HEK293 (cell line): ENCODE results near the gene CACNA2D1.
A peak's percentile ranks its signal among the peaks of the same experiment; 100 is the strongest.

ENCODE experiments used
- AEBP2 ChIP-seq: fragments of 450-650 bp; formaldehyde crosslinking; IDR thresholded peaks from 2 replicates; pipeline ENCODE4 v1.5.1; 2016; ENCODE audit warnings: missing biosample characterization, missing genetic modification characterization, borderline replicate concordance
- REST ChIP-seq: fragments of 450-650 bp; formaldehyde crosslinking; IDR thresholded peaks from 2 replicates; pipeline ENCODE4 v1.5.1; 2016; ENCODE audit warnings: missing biosample characterization, missing genetic modification characterization
- SP2 ChIP-seq: fragments of 450-650 bp; formaldehyde crosslinking; IDR thresholded peaks from 2 replicates; pipeline ENCODE4 v1.5.1; 2016; ENCODE audit warnings: missing biosample characterization, missing genetic modification characterization
- WT1 ChIP-seq: fragments of 450-650 bp; formaldehyde crosslinking; IDR thresholded peaks from 2 replicates; pipeline ENCODE4 v1.5.1; 2016; ENCODE audit warnings: missing biosample characterization, missing genetic modification characterization
- YY1 ChIP-seq: fragments of 450-650 bp; formaldehyde crosslinking; IDR thresholded peaks from 2 replicates; pipeline ENCODE4 v1.5.1; 2018; ENCODE audit warnings: missing biosample characterization, missing genetic modification characterization
- ZBTB11 ChIP-seq: fragments of 450-650 bp; formaldehyde crosslinking; conservative IDR thresholded peaks from 2 replicates; pipeline ENCODE4 v1.5.1; 2016; ENCODE audit warnings: low read depth, missing biosample characterization, missing genetic modification characterization
- ZNF121 ChIP-seq: fragments of 450-650 bp; formaldehyde crosslinking; IDR thresholded peaks from 2 replicates; pipeline ENCODE4 v1.5.1; 2016; ENCODE audit warnings: missing biosample characterization, missing genetic modification characterization
- ZNF501 ChIP-seq: fragments of 450-650 bp; formaldehyde crosslinking; IDR thresholded peaks from 2 replicates; pipeline ENCODE4 v1.5.1; 2016; ENCODE audit warnings: missing biosample characterization, missing genetic modification characterization
- ZNF776 ChIP-seq: fragments of 450-650 bp; formaldehyde crosslinking; IDR thresholded peaks from 2 replicates; pipeline ENCODE4 v1.5.0; 2017; ENCODE audit warnings: missing biosample characterization, missing genetic modification characterization, borderline replicate concordance
- ZNF777 ChIP-seq: fragments of 450-650 bp; formaldehyde crosslinking; IDR thresholded peaks from 2 replicates; pipeline ENCODE4 v1.5.1; 2017; ENCODE audit warnings: missing biosample characterization, missing genetic modification characterization, borderline replicate concordance
- TF ChIP-seq, protein P1 (sequence below): fragments of 450-650 bp; formaldehyde crosslinking; IDR thresholded peaks from 2 replicates; pipeline ENCODE4 v1.5.1; 2016; ENCODE audit warnings: missing biosample characterization, missing genetic modification characterization
- TF ChIP-seq, protein P2 (sequence below): fragments of 450-650 bp; formaldehyde crosslinking; IDR thresholded peaks from 2 replicates; pipeline ENCODE4 v1.5.1; 2016; ENCODE audit warnings: missing biosample characterization, missing genetic modification characterization

DNA sequence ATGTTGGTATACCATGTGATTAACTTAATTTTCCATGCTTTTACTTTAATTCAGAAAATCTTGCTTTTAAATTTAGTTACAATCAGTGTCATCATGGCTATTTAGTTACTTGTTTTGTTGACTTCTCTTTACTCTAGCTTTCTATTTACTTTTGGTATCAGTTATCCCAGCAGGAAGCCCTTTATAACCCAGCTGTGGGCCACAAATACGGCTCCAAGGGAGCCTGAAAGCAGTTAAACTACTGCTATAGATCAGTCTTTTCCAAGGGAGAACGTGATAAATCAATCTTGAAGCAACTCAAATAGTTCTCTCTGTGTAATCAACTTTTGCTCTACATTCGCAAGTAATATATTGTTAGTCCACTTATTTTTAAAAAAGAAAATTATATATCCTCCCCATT lies 287.4 kb downstream of the CACNA2D1 start:
- no peak for TF ChIP-seq ZNF777 (tag by site-specific recombination)
- no peak for TF ChIP-seq ZBTB11
- TF ChIP-seq, protein P1, sequence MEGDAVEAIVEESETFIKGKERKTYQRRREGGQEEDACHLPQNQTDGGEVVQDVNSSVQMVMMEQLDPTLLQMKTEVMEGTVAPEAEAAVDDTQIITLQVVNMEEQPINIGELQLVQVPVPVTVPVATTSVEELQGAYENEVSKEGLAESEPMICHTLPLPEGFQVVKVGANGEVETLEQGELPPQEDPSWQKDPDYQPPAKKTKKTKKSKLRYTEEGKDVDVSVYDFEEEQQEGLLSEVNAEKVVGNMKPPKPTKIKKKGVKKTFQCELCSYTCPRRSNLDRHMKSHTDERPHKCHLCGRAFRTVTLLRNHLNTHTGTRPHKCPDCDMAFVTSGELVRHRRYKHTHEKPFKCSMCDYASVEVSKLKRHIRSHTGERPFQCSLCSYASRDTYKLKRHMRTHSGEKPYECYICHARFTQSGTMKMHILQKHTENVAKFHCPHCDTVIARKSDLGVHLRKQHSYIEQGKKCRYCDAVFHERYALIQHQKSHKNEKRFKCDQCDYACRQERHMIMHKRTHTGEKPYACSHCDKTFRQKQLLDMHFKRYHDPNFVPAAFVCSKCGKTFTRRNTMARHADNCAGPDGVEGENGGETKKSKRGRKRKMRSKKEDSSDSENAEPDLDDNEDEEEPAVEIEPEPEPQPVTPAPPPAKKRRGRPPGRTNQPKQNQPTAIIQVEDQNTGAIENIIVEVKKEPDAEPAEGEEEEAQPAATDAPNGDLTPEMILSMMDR (tag by site-specific recombination), result no peak
- TF ChIP-seq ZNF776 (tag by site-specific recombination), result no peak
- TF ChIP-seq ZNF121 (tag by site-specific recombination), result no peak
- TF ChIP-seq REST (tag by site-specific recombination), result no peak
- TF ChIP-seq SP2 (tag by site-specific recombination), result no peak
- TF ChIP-seq WT1, result 0 out of 2 replicates have a peak, but pooled peaks have one; percentile 30
- TF ChIP-seq, protein P2, sequence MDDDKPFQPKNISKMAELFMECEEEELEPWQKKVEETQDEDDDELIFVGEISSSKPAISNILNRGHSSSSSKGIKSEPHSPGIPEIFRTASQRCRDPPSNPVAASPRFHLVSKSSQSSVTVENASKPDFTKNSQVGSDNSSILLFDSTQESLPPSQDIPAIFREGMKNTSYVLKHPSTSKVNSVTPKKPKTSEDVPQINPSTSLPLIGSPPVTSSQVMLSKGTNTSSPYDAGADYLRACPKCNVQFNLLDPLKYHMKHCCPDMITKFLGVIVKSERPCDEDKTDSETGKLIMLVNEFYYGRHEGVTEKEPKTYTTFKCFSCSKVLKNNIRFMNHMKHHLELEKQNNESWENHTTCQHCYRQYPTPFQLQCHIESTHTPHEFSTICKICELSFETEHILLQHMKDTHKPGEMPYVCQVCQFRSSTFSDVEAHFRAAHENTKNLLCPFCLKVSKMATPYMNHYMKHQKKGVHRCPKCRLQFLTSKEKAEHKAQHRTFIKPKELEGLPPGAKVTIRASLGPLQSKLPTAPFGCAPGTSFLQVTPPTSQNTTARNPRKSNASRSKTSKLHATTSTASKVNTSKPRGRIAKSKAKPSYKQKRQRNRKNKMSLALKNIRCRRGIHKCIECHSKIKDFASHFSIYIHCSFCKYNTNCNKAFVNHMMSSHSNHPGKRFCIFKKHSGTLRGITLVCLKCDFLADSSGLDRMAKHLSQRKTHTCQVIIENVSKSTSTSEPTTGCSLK (tag by site-specific recombination), result no peak
- no peak for TF ChIP-seq AEBP2
- TF ChIP-seq ZNF501 (tag by site-specific recombination), result peak; percentile 31; the same call in 1 of the 2 replicates
- no peak for TF ChIP-seq YY1
